Neural progenitor cell (in vitro differentiated cells): ENCODE data around the gene MTX1. TPM values are rescaled to one million over a fixed set of nuclear protein-coding genes. Genes with fewer than 3 reads are reported as not detected.

Experiments
- DNase-seq: peaks from one replicate; pipeline ENCODE4 v3.0.0-alpha.2; 2016; ENCODE audit warnings: low spot score
- H2AFZ ChIP-seq: fragments of 200-600 bp; sonication (generic); replicated peaks from 2 replicates; pipeline ENCODE4 v1.6.1; 2016; ENCODE audit warnings: antibody characterized with exemption
- H3F3A ChIP-seq: fragments of 200-600 bp; sonication (generic); 2 replicates; pipeline ENCODE4 v1.6.1; 2016; ENCODE audit warnings: antibody characterized with exemption, low read depth
- H3K27ac ChIP-seq: fragments of 200-600 bp; sonication (generic); 2 replicates; pipeline ENCODE4 v1.5.1; 2016; ENCODE audit warnings: mild to moderate bottlenecking
- H3K27me3 ChIP-seq: fragments of 200-600 bp; sonication (generic); 2 replicates; pipeline ENCODE4 v1.6.1; 2016; ENCODE audit warnings: mild to moderate bottlenecking, moderate library complexity
- H3K36me3 ChIP-seq: fragments of 200-600 bp; sonication (generic); 2 replicates; pipeline ENCODE4 v1.5.1; 2016
- H3K4me1 ChIP-seq: fragments of 200-600 bp; sonication (generic); 2 replicates; pipeline ENCODE4 v1.6.1; 2016; ENCODE audit warnings: mixed run types
- H3K4me2 ChIP-seq: fragments of 200-600 bp; sonication (generic); 2 replicates; pipeline ENCODE4 v1.6.1; 2016
- H3K4me3 ChIP-seq: fragments of 200-600 bp; sonication (generic); 2 replicates; pipeline ENCODE4 v1.5.1; 2016
- H3K79me2 ChIP-seq: fragments of 200-600 bp; sonication (generic); 2 replicates; pipeline ENCODE4 v1.6.1; 2016; ENCODE audit warnings: low read depth
- H3K9ac ChIP-seq: fragments of 200-600 bp; sonication (generic); 2 replicates; pipeline ENCODE4 v1.6.1; 2016
- H3K9me3 ChIP-seq: fragments of 200-600 bp; sonication (generic); 2 replicates; pipeline ENCODE4 v1.5.1; 2016; ENCODE audit warnings: low read depth
- H4K20me1 ChIP-seq: fragments of 200-600 bp; sonication (generic); 2 replicates; pipeline ENCODE4 v1.6.1; 2016; ENCODE audit warnings: low read depth
- H3K27ac Mint-ChIP-seq: 3 replicates; pipeline ENCODE4 v1.8.0; 2021; ENCODE audit warnings: mixed read lengths
- H3K27me3 Mint-ChIP-seq: 2 replicates; pipeline ENCODE4 v1.8.0; 2022; ENCODE audit warnings: low read depth, mild to moderate bottlenecking, inconsistent platforms, moderate library complexity, mixed read lengths; ENCODE audit not compliant: insufficient read depth
- H3K36me3 Mint-ChIP-seq: 3 replicates; pipeline ENCODE4 v1.8.0; 2021; ENCODE audit warnings: mixed read lengths
- H3K4me1 Mint-ChIP-seq: 3 replicates; pipeline ENCODE4 v1.8.0; 2021; ENCODE audit warnings: mixed read lengths
- H3K4me3 Mint-ChIP-seq: 3 replicates; pipeline ENCODE4 v1.8.0; 2021; ENCODE audit warnings: mild to moderate bottlenecking, moderate library complexity, mixed read lengths
- H3K9me3 Mint-ChIP-seq: 3 replicates; pipeline ENCODE4 v1.8.0; 2020; ENCODE audit warnings: mixed read lengths
- CTCF ChIP-seq: fragments of 200-600 bp; sonication (generic); IDR thresholded peaks from 2 replicates; pipeline ENCODE4 v1.5.1; 2017; ENCODE audit warnings: antibody characterized with exemption, mild to moderate bottlenecking
- EZH2 ChIP-seq: fragments of 200-600 bp; sonication (generic); IDR thresholded peaks from 2 replicates; pipeline ENCODE4 v1.6.1; 2017; ENCODE audit warnings: antibody characterized with exemption, mild to moderate bottlenecking, moderate library complexity
- EZH2phosphoT487 ChIP-seq: fragments of 200-600 bp; sonication (generic); IDR thresholded peaks from 2 replicates; pipeline ENCODE4 v1.6.1; 2017; ENCODE audit warnings: antibody characterized with exemption
- total RNA-seq: library from RNA; depleted of rRNA; stranded (reverse); fragments of >200 nt; gene quantifications from 2 replicates; pipeline ENCODE4 v1.2.3, GENCODE V29; 2015; ENCODE audit warnings: low replicate concordance

MTX1 gene
- total RNA-seq, 1 donor from 2014 or later = 25.6 TPM

- peaks cover 26% of the 10 kb centered on the region for H3K79me2 ChIP-seq
- H3K27ac Mint-ChIP-seq = no peak overlapping the region
- H3K9me3 ChIP-seq = no peaks in the 10 kb centered on the region
- no peak for TF ChIP-seq EZH2
- no peak for TF ChIP-seq EZH2phosphoT487
- no peak for TF ChIP-seq CTCF
- no peaks in the 10 kb centered on the region for H3K36me3 ChIP-seq
- peaks cover 18% of the 10 kb centered on the region for H3K27me3 Mint-ChIP-seq
- peaks cover 85% of the 10 kb centered on the region for H3F3A ChIP-seq
- H2AFZ ChIP-seq = no peak overlapping the region
- peak overlapping the region; percentile 21 for H3K4me3 Mint-ChIP-seq
- no peak overlapping the region for H3K4me3 ChIP-seq
- no peaks in the 10 kb centered on the region for H4K20me1 ChIP-seq
- H3K4me1 ChIP-seq = peaks cover 23% of the 10 kb centered on the region
- peaks cover 48% of the 10 kb centered on the region for H3K4me1 Mint-ChIP-seq
- H3K9ac ChIP-seq = no peak overlapping the region
- no peaks in the 10 kb centered on the region for H3K27me3 ChIP-seq
- no peak for DNase-seq
- H3K4me2 ChIP-seq = no peak overlapping the region
- no peaks in the 10 kb centered on the region for H3K9me3 Mint-ChIP-seq
- H3K27ac ChIP-seq = no peak overlapping the region
- H3K36me3 Mint-ChIP-seq = peaks cover 4% of the 10 kb centered on the region
Measured at GRCh38 chr1:155170806-155171205, 37.7 kb upstream of the MTX1 start.

- Histone ChIP-seq H3K4me3 (peak overlapping the region; percentile 87), H3K4me2 (peak overlapping the region; percentile 98), H3K36me3 (no peaks in the 10 kb centered on the region), H2AFZ (peak overlapping the region; percentile 94), H3K9ac (peak overlapping the region; percentile 77), H3F3A (peaks cover 80% of the 10 kb centered on the region), H3K9me3 (no peaks in the 10 kb centered on the region), H3K79me2 (peaks cover 26% of the 10 kb centered on the region), H3K27ac (peak overlapping the region; percentile 70), H3K27me3 (no peaks in the 10 kb centered on the region), H3K4me1 (peaks cover 10% of the 10 kb centered on the region), H4K20me1 (no peaks in the 10 kb centered on the region)
- no peak for DNase-seq
- peaks cover 16% of the 10 kb centered on the region for H3K27me3 Mint-ChIP-seq
- peak overlapping the region; percentile 58 for H3K27ac Mint-ChIP-seq
- no peaks in the 10 kb centered on the region for H3K9me3 Mint-ChIP-seq
- TF ChIP-seq EZH2phosphoT487 = no peak
- no peak for TF ChIP-seq EZH2
- TF ChIP-seq CTCF = no peak
- H3K4me1 Mint-ChIP-seq = peaks cover 46% of the 10 kb centered on the region
- peak overlapping the region; percentile 94 for H3K4me3 Mint-ChIP-seq
- peaks cover 10% of the 10 kb centered on the region for H3K36me3 Mint-ChIP-seq
Measured at GRCh38 chr1:155171836-155172731, 36.4 kb upstream of the MTX1 start.

- peak within 1 kb of the TSS; percentile 98 for H3K4me2 ChIP-seq
- Mint-ChIP-seq H3K9me3 (no peaks in the 10 kb centered on the region), H3K4me3 (peak within 1 kb of the TSS; percentile 94), H3K4me1 (peaks cover 38% of the 10 kb centered on the region), H3K27me3 (peaks cover 19% of the 10 kb centered on the region), H3K36me3 (peaks cover 14% of the 10 kb centered on the region), H3K27ac (peak within 1 kb of the TSS; percentile 58)
- no peaks in the 10 kb centered on the region for H3K27me3 ChIP-seq
- peak within 1 kb of the TSS; percentile 87 for H3K4me3 ChIP-seq
- H3K79me2 ChIP-seq = peaks cover 26% of the 10 kb centered on the region
- peak; percentile 98 for DNase-seq
- H4K20me1 ChIP-seq = no peaks in the 10 kb centered on the region
- peaks cover 8% of the 10 kb centered on the region for H3K4me1 ChIP-seq
- H3K9me3 ChIP-seq = no peaks in the 10 kb centered on the region
- peaks cover 73% of the 10 kb centered on the region for H3F3A ChIP-seq
- no peaks in the 10 kb centered on the region for H3K36me3 ChIP-seq
- peak within 1 kb of the TSS; percentile 77 for H3K9ac ChIP-seq
- H3K27ac ChIP-seq = peak within 1 kb of the TSS; percentile 70
- no peak for TF ChIP-seq EZH2
- TF ChIP-seq CTCF = peak; percentile 91
- TF ChIP-seq EZH2phosphoT487 = no peak
- H2AFZ ChIP-seq = peak within 1 kb of the TSS; percentile 94
Measured at GRCh38 chr1:155172732-155173477, 35.6 kb upstream of the MTX1 start, which contains the start of gene KRTCAP2. TSS of gene KRTCAP2 (minus strand) at chr1:155173304. CDS start at chr1:155173224, 80 bp downstream.
